Measurements from ENCODE around the gene LMOD1. TPM values are rescaled to one million over a fixed set of nuclear protein-coding genes. Genes with fewer than 3 reads are reported as not detected.
A peak's percentile ranks its signal among the peaks of the same experiment; 100 is the strongest.

LMOD1 gene
- total RNA-seq, 8 experiments from 2014 or later, result 0.16 to 1.8 (median 0.62) TPM

- in situ Hi-C loops (cut with MboI; ENCODE audit: low pct_unique_long_range_greater_than_20kb in 2 of 9, low sequenced_read_pairs in 9 of 9, unreplicated experiment in 9 of 9), result no loop called here
- WGBS, 10 experiments, result 52 to 92% (median 65%) methylated on average over 2 to 5 of the region's 5 CpGs; no CpG with 5 or more reads in 3 of the 10 experiments
- Histone ChIP-seq H3K27ac (peak overlapping the region in 1 of 2 donors; percentile 2), H3K4me1 (replicated peaks in 1 of 2) (peaks cover 0 to 3% of the 10 kb centered on the region in 2 donors), H3K4me3 (no peak overlapping the region)
- peak in 2 of 8 experiments; percentile 45 to 60 for ATAC-seq (replicated peaks in 6 of 8)
These were observed 20.2 kb downstream of the LMOD1 start for GRCh38 chr1:201925981-201926645.

- Histone ChIP-seq H3K4me1 (replicated peaks in 1 of 2) (peaks cover 0 to 3% of the 10 kb centered on the region in 2 donors), H3K4me3 (no peak overlapping the region), H3K27ac (no peak overlapping the region)
- WGBS, 10 experiments, result 50 to 100% (median 75%) methylated on average over 1 to 2 of the region's 2 CpGs; no CpG with 5 or more reads in 3 of the 10 experiments
- in situ Hi-C loops (cut with MboI; ENCODE audit: low pct_unique_long_range_greater_than_20kb in 2 of 9, low sequenced_read_pairs in 9 of 9, unreplicated experiment in 9 of 9), result no loop called here
- ATAC-seq (replicated peaks in 6 of 8), result no peak
These were observed 21.1 kb downstream of the LMOD1 start for GRCh38 chr1:201925301-201925567.

GRCh38 chr1:201921952-201922558, 24.3 kb downstream of the LMOD1 start:
- WGBS, 10 experiments, result 58 to 100% (median 87%) methylated on average over 1 to 3 of the region's 3 CpGs

GRCh38 chr1:201918343-201918742, 28.0 kb downstream of the LMOD1 start:
- H3K4me3 ChIP-seq, result no peak overlapping the region
- peaks cover 22 to 23% of the 10 kb centered on the region in 2 donors for H3K4me1 ChIP-seq (replicated peaks in 1 of 2)
- ATAC-seq (replicated peaks in 6 of 8), result no peak
- in situ Hi-C loops (cut with MboI; ENCODE audit: low pct_unique_long_range_greater_than_20kb in 2 of 9, low sequenced_read_pairs in 9 of 9, unreplicated experiment in 9 of 9), result no loop called here
- H3K27ac ChIP-seq, result no peak overlapping the region
- 53 to 93% (median 73%) methylated on average over 3 to 5 of the region's 5 CpGs; no CpG with 5 or more reads in 3 of the 10 experiments for WGBS, 10 experiments

More at GRCh38 chr1:201921952-201922558, 24.3 kb downstream of the LMOD1 start:
- no peak overlapping the region for H3K27ac ChIP-seq
- no peak overlapping the region for H3K4me3 ChIP-seq
- ATAC-seq (replicated peaks in 6 of 8), result no peak
- in situ Hi-C loops (cut with MboI; ENCODE audit: low pct_unique_long_range_greater_than_20kb in 2 of 9, low sequenced_read_pairs in 9 of 9, unreplicated experiment in 9 of 9), result no loop called here
- peaks cover 15% of the 10 kb centered on the region in 2 donors for H3K4me1 ChIP-seq (replicated peaks in 1 of 2)

GRCh38 chr1:201917362-201918033, 28.9 kb downstream of the LMOD1 start:
- Histone ChIP-seq H3K4me3 (no peak overlapping the region), H3K27ac (peak overlapping the region; percentile 75 to 84), H3K4me1 (replicated peaks in 1 of 2) (peaks cover 22 to 23% of the 10 kb centered on the region in 2 donors)
- in situ Hi-C loops (cut with MboI; ENCODE audit: low pct_unique_long_range_greater_than_20kb in 2 of 9, low sequenced_read_pairs in 9 of 9, unreplicated experiment in 9 of 9), result no loop called here
- whole genome bisulfite sequencing, 10 experiments, result 40 to 100% (median 93%) methylated on average over 1 to 7 of the region's 7 CpGs
- peak in 2 of 8 experiments; percentile 15 to 55 for ATAC-seq (replicated peaks in 6 of 8)

- in situ Hi-C loops (cut with MboI; ENCODE audit: low pct_unique_long_range_greater_than_20kb in 2 of 9, low sequenced_read_pairs in 9 of 9, unreplicated experiment in 9 of 9), result no loop called here
- Histone ChIP-seq H3K27ac (peak overlapping the region; percentile 75 to 84), H3K4me1 (replicated peaks in 1 of 2) (peaks cover 22 to 23% of the 10 kb centered on the region in 2 donors), H3K4me3 (no peak overlapping the region)
- ATAC-seq (replicated peaks in 6 of 8), result peak; percentile 64 to 100 (median 99)
- WGBS, 10 experiments, result 15 to 61% (median 41%) methylated on average over 3 to 7 of the region's 11 CpGs; no CpG with 5 or more reads in 6 of the 10 experiments
These were observed 29.6 kb downstream of the LMOD1 start for GRCh38 chr1:201916649-201917249.

GRCh38 chr1:201914456-201915235, 31.7 kb downstream of the LMOD1 start:
- H3K27ac ChIP-seq, result no peak overlapping the region
- WGBS, 10 experiments, result 75 to 94% (median 85%) methylated on average over 1 to 11 of the region's 14 CpGs
- ATAC-seq (replicated peaks in 6 of 8), result no peak
- no peak overlapping the region for H3K4me3 ChIP-seq
- in situ Hi-C loops (cut with MboI; ENCODE audit: low pct_unique_long_range_greater_than_20kb in 2 of 9, low sequenced_read_pairs in 9 of 9, unreplicated experiment in 9 of 9), result no loop called here
- peaks cover 22 to 23% of the 10 kb centered on the region in 2 donors for H3K4me1 ChIP-seq (replicated peaks in 1 of 2)

GRCh38 chr1:201912832-201913231, 33.5 kb downstream of the LMOD1 start:
- Histone ChIP-seq H3K4me1 (replicated peaks in 1 of 2) (peaks cover 16 to 18% of the 10 kb centered on the region in 2 donors), H3K4me3 (no peak overlapping the region), H3K27ac (no peak overlapping the region)
- in situ Hi-C loops (cut with MboI; ENCODE audit: low pct_unique_long_range_greater_than_20kb in 2 of 9, low sequenced_read_pairs in 9 of 9, unreplicated experiment in 9 of 9), result no loop called here
- no peak for ATAC-seq (replicated peaks in 6 of 8)
- 60 to 84% (median 73%) methylated on average over 3 to 4 of the region's 5 CpGs; no CpG with 5 or more reads in 6 of the 10 experiments for WGBS, 10 experiments

- in situ Hi-C loops (cut with MboI; ENCODE audit: low pct_unique_long_range_greater_than_20kb in 2 of 9, low sequenced_read_pairs in 9 of 9, unreplicated experiment in 9 of 9), result no loop called here
- H3K4me1 ChIP-seq (replicated peaks in 1 of 2), result peaks cover 7 to 10% of the 10 kb centered on the region in 2 donors
- no peak overlapping the region for H3K27ac ChIP-seq
- 17 to 69% (median 53%) methylated on average over 1 to 4 of the region's 4 CpGs; no CpG with 5 or more reads in 6 of the 10 experiments for WGBS, 10 experiments
- H3K4me3 ChIP-seq, result no peak overlapping the region
- no peak for ATAC-seq (replicated peaks in 6 of 8)
These were observed 34.3 kb downstream of the LMOD1 start for GRCh38 chr1:201911826-201912571.

- in situ Hi-C loops (cut with MboI; ENCODE audit: low pct_unique_long_range_greater_than_20kb in 2 of 9, low sequenced_read_pairs in 9 of 9, unreplicated experiment in 9 of 9), result no loop called here
- no peak overlapping the region for H3K27ac ChIP-seq
These were observed 38.7 kb downstream of the LMOD1 start for GRCh38 chr1:201907621-201908020.

GRCh38 chr1:201906336-201906735, 40.0 kb downstream of the LMOD1 start:
- Histone ChIP-seq H3K27ac (no peak overlapping the region), H3K4me1 (replicated peaks in 1 of 2) (peaks cover 0 to 12% of the 10 kb centered on the region in 2 donors), H3K4me3 (no peak overlapping the region)
- 80 to 100% (median 86%) methylated on average over 1 to 2 of the region's 3 CpGs; no CpG with 5 or more reads in 5 of the 10 experiments for WGBS, 10 experiments
- in situ Hi-C loops (cut with MboI; ENCODE audit: low pct_unique_long_range_greater_than_20kb in 2 of 9, low sequenced_read_pairs in 9 of 9, unreplicated experiment in 9 of 9), result no loop called here
- ATAC-seq (replicated peaks in 6 of 8), result peak in 3 of 8 experiments; percentile 34 to 42 (median 39)

More at GRCh38 chr1:201907621-201908020, 38.7 kb downstream of the LMOD1 start:
- H3K4me1 ChIP-seq (replicated peaks in 1 of 2), result peaks cover 0 to 12% of the 10 kb centered on the region in 2 donors
- whole genome bisulfite sequencing, 10 experiments, result 84 to 88% (median 86%) methylated on average over 3 to 6 of the region's 6 CpGs; no CpG with 5 or more reads in 6 of the 10 experiments
- no peak overlapping the region for H3K4me3 ChIP-seq
- ATAC-seq (replicated peaks in 6 of 8), result no peak

All from motor neuron (in vitro differentiated cells).